HG02798 (cell line): ENCODE measurements around the gene GSTT2B.
"Not testable (repeated sequence)": the region's sequence is repeated elsewhere in the genome, so short reads cannot be mapped to it uniquely, and the experiment has no call there.

Experiments
- ATAC-seq: cut with Tn5 transposase; IDR thresholded peaks from one replicate; pipeline ENCODE4 v1.9.1; 2021; ENCODE audit warnings: mild to moderate bottlenecking; ENCODE audit not compliant: unreplicated experiment, poor library complexity

The GSTT2B gene

DNA sequence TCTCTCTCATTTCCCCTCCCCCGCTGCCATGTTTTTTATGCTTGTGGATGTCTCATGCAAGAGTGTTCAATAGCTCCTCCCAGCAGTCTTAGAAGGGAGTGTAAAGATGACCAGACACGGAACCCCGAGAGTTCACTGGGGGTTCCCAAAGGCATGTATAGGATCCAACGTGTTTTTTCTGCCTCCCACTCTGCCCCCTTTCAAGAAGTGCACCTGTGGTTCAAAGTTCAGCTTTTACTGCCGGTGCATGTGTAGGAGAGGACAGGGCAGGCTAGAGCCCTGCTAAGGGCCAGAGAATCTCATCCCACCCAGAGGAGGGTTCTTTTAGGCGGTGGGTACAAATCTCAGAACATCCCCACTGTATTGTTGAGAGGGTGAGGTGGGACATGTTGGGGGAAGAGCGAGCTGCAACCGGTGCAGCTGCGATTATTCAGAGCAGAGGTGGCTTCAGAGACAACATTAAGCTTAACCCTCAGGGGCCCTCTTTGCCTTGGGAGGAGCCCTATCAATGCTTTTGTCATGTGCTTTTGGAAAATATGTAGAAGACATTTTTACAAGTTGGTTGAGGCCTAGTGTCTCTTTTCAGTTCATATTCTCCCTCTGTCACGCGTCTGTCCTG lies 52.3 kb downstream of the GSTT2B start:
- no peak for ATAC-seq

GRCh38 chr22:23907423-23907822 lies 53.6 kb downstream of the GSTT2B start:
- ATAC-seq, result not testable (repeated sequence)
